Stimulated activated CD8-positive, alpha-beta memory T cell treated with anti-CD3 and anti-CD28 coated beads, Interleukin-15, amount 100 ng/mL, for 48 hours (primary cell): ENCODE measurements around the gene MLEC.
A peak's percentile ranks its signal among the peaks of the same experiment; 100 is the strongest.

Experiments used
- DNase-seq, 2 donors: peaks; one replicate each; pipeline ENCODE4 v3.0.0-alpha.2; 2020; ENCODE audit warnings: low read depth in 2 of 2

The MLEC gene

GRCh38 chr12:120686690-120687577, at the start of gene MLEC:
MLEC (plus strand) TSS chr12:120687149; CDS start chr12:120687297, 148 bp downstream.
- DNase-seq, result peak; percentile 99

GRCh38 chr12:120639771-120640721, 46.9 kb upstream of the MLEC start, which contains the start of gene CABP1:
CABP1 (plus strand) TSS chr12:120640626; CDS start chr12:120640686, 60 bp downstream.
- peak; percentile 62 to 65 for DNase-seq

- DNase-seq, result peak in 1 of 2 donors; percentile 20
Observed at GRCh38 chr12:120640861-120641833, 45.8 kb upstream of the MLEC start.

GRCh38 chr12:120642121-120642520, 44.8 kb upstream of the MLEC start:
- no peak for DNase-seq

GRCh38 chr12:120642826-120643225, 44.1 kb upstream of the MLEC start:
- DNase-seq, result no peak

GRCh38 chr12:120643574-120643973, 43.4 kb upstream of the MLEC start:
- DNase-seq, result no peak

GRCh38 chr12:120646044-120646443, 40.9 kb upstream of the MLEC start:
- DNase-seq, result no peak

GRCh38 chr12:120647375-120647755, 39.6 kb upstream of the MLEC start:
- no peak for DNase-seq

GRCh38 chr12:120649442-120650232, 37.3 kb upstream of the MLEC start:
- DNase-seq, result no peak

- no peak for DNase-seq
Observed at GRCh38 chr12:120650233-120650690, 36.7 kb upstream of the MLEC start.

GRCh38 chr12:120651821-120652220, 35.1 kb upstream of the MLEC start:
- DNase-seq, result no peak

- no peak for DNase-seq
Observed at GRCh38 chr12:120652656-120653435, 34.1 kb upstream of the MLEC start.

- DNase-seq, result no peak
Observed at GRCh38 chr12:120653611-120654010, 33.3 kb upstream of the MLEC start.

GRCh38 chr12:120654656-120655055, 32.3 kb upstream of the MLEC start:
- no peak for DNase-seq

- no peak for DNase-seq
Observed at GRCh38 chr12:120656008-120656407, 30.9 kb upstream of the MLEC start.

- no peak for DNase-seq
Observed at GRCh38 chr12:120658286-120659150, 28.4 kb upstream of the MLEC start.

- no peak for DNase-seq
Observed at GRCh38 chr12:120659151-120659525, 27.8 kb upstream of the MLEC start.

GRCh38 chr12:120661432-120661831, 25.5 kb upstream of the MLEC start:
- DNase-seq, result no peak
